ENCODE data around the gene PTPRD. TPM values are rescaled to one million over a fixed set of nuclear protein-coding genes. Genes with fewer than 3 reads are reported as not detected.

PTPRD gene
- total and polyA plus RNA-seq, 2 experiments from 2014 or later, result 11.5 to 58.0 TPM

DNA sequence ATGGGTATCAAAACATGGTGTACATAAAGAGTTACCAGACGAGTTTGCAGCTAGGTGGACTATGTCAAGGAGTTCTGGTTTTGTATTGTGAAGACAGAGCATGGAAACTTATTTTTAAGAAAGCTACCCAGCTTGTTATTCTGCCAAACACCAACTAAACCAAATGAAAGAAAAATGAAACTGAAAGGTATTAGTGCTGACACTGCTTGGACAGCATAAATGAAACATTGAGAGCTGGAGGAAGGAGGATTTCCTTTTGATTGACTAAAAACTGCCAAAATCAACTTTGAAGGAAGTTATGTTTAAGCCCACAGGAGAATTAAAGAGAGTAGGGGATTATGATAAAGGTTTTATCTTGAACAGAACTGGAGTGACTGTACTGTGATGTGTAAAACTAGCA, 766.2 kb downstream of the PTPRD start:
- TF ChIP-seq, protein P1, sequence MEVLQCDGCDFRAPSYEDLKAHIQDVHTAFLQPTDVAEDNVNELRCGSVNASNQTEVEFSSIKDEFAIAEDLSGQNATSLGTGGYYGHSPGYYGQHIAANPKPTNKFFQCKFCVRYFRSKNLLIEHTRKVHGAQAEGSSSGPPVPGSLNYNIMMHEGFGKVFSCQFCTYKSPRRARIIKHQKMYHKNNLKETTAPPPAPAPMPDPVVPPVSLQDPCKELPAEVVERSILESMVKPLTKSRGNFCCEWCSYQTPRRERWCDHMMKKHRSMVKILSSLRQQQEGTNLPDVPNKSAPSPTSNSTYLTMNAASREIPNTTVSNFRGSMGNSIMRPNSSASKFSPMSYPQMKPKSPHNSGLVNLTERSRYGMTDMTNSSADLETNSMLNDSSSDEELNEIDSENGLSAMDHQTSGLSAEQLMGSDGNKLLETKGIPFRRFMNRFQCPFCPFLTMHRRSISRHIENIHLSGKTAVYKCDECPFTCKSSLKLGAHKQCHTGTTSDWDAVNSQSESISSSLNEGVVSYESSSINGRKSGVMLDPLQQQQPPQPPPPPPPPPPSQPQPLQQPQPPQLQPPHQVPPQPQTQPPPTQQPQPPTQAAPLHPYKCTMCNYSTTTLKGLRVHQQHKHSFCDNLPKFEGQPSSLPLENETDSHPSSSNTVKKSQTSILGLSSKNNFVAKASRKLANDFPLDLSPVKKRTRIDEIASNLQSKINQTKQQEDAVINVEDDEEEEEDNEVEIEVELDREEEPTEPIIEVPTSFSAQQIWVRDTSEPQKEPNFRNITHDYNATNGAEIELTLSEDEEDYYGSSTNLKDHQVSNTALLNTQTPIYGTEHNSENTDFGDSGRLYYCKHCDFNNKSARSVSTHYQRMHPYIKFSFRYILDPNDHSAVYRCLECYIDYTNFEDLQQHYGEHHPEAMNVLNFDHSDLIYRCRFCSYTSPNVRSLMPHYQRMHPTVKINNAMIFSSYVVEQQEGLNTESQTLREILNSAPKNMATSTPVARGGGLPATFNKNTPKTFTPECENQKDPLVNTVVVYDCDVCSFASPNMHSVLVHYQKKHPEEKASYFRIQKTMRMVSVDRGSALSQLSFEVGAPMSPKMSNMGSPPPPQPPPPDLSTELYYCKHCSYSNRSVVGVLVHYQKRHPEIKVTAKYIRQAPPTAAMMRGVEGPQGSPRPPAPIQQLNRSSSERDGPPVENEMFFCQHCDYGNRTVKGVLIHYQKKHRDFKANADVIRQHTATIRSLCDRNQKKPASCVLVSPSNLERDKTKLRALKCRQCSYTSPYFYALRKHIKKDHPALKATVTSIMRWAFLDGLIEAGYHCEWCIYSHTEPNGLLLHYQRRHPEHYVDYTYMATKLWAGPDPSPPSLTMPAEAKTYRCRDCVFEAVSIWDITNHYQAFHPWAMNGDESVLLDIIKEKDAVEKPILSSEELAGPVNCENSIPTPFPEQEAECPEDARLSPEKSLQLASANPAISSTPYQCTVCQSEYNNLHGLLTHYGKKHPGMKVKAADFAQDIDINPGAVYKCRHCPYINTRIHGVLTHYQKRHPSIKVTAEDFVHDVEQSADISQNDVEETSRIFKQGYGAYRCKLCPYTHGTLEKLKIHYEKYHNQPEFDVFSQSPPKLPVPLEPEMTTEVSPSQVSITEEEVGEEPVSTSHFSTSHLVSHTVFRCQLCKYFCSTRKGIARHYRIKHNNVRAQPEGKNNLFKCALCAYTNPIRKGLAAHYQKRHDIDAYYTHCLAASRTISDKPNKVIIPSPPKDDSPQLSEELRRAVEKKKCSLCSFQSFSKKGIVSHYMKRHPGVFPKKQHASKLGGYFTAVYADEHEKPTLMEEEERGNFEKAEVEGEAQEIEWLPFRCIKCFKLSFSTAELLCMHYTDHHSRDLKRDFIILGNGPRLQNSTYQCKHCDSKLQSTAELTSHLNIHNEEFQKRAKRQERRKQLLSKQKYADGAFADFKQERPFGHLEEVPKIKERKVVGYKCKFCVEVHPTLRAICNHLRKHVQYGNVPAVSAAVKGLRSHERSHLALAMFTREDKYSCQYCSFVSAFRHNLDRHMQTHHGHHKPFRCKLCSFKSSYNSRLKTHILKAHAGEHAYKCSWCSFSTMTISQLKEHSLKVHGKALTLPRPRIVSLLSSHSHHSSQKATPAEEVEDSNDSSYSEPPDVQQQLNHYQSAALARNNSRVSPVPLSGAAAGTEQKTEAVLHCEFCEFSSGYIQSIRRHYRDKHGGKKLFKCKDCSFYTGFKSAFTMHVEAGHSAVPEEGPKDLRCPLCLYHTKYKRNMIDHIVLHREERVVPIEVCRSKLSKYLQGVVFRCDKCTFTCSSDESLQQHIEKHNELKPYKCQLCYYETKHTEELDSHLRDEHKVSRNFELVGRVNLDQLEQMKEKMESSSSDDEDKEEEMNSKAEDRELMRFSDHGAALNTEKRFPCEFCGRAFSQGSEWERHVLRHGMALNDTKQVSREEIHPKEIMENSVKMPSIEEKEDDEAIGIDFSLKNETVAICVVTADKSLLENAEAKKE (CRISPR knock-in tag; IDR thresholded peaks at IDR 0.05), result no peak
- TF ChIP-seq, protein P2, sequence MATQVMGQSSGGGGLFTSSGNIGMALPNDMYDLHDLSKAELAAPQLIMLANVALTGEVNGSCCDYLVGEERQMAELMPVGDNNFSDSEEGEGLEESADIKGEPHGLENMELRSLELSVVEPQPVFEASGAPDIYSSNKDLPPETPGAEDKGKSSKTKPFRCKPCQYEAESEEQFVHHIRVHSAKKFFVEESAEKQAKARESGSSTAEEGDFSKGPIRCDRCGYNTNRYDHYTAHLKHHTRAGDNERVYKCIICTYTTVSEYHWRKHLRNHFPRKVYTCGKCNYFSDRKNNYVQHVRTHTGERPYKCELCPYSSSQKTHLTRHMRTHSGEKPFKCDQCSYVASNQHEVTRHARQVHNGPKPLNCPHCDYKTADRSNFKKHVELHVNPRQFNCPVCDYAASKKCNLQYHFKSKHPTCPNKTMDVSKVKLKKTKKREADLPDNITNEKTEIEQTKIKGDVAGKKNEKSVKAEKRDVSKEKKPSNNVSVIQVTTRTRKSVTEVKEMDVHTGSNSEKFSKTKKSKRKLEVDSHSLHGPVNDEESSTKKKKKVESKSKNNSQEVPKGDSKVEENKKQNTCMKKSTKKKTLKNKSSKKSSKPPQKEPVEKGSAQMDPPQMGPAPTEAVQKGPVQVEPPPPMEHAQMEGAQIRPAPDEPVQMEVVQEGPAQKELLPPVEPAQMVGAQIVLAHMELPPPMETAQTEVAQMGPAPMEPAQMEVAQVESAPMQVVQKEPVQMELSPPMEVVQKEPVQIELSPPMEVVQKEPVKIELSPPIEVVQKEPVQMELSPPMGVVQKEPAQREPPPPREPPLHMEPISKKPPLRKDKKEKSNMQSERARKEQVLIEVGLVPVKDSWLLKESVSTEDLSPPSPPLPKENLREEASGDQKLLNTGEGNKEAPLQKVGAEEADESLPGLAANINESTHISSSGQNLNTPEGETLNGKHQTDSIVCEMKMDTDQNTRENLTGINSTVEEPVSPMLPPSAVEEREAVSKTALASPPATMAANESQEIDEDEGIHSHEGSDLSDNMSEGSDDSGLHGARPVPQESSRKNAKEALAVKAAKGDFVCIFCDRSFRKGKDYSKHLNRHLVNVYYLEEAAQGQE (IDR thresholded peaks at IDR 0.05; ENCODE audit: unreplicated experiment), result no peak
- Histone ChIP-seq H3K4me2 (no peak overlapping the region), H3K36me3 (ENCODE audit: insufficient read depth) (no peaks in the 10 kb centered on the region), H3K27me3 (ENCODE audit: insufficient read depth) (no peaks in the 10 kb centered on the region), H3K27ac (ENCODE audit: low read depth) (no peak overlapping the region), H2AFZ (no peak overlapping the region), H3K4me3 (no peak overlapping the region), H3K79me2 (replicated peaks; ENCODE audit: insufficient read depth) (no peaks in the 10 kb centered on the region), H3K9me2 (ENCODE audit: insufficient read depth) (no peaks in the 10 kb centered on the region), H4K20me1 (replicated peaks; ENCODE audit: insufficient read depth) (no peaks in the 10 kb centered on the region), H3K4me1 (ENCODE audit: insufficient read depth) (no peaks in the 10 kb centered on the region), H3F3A (replicated peaks; ENCODE audit: low read depth) (no peaks in the 10 kb centered on the region)
- Mint-ChIP-seq H3K4me3 (no peak overlapping the region), H3K27me3 (ENCODE audit: insufficient read depth, low read depth, poor library complexity) (no peaks in the 10 kb centered on the region), H3K27ac (no peak overlapping the region), H3K36me3 (ENCODE audit: low read depth) (no peaks in the 10 kb centered on the region), H3K9me3 (no peaks in the 10 kb centered on the region), H3K4me1 (peaks cover 2% of the 10 kb centered on the region; the same call in 1 of the 3 replicates)
- ATAC-seq (no peak), DNase-seq (ENCODE audit: low spot score) (no peak)
